Endothelial cell (in vitro differentiated cells): ENCODE results near the gene CA12. TPM values are rescaled to one million over a fixed set of nuclear protein-coding genes. Genes with fewer than 3 reads are reported as not detected.

Source experiments
- DNase-seq: peaks from one replicate; pipeline ENCODE4 v3.0.0; 2021; ENCODE audit warnings: low spot score
- H3K27ac Mint-ChIP-seq: one replicate; pipeline ENCODE4 v1.8.0; 2021; ENCODE audit warnings: mixed read lengths, inconsistent platforms; ENCODE audit not compliant: unreplicated experiment
- H3K27me3 Mint-ChIP-seq: one replicate; pipeline ENCODE4 v1.8.0; 2021; ENCODE audit warnings: mild to moderate bottlenecking, moderate library complexity, mixed read lengths, inconsistent platforms; ENCODE audit not compliant: unreplicated experiment
- H3K36me3 Mint-ChIP-seq: one replicate; pipeline ENCODE4 v1.8.0; 2021; ENCODE audit warnings: mild to moderate bottlenecking, low read depth, mixed read lengths, inconsistent platforms; ENCODE audit not compliant: unreplicated experiment
- H3K4me1 Mint-ChIP-seq: one replicate; pipeline ENCODE4 v1.8.0; 2021; ENCODE audit warnings: mild to moderate bottlenecking, mixed read lengths, inconsistent platforms; ENCODE audit not compliant: unreplicated experiment
- H3K4me3 Mint-ChIP-seq: one replicate; pipeline ENCODE4 v1.8.0; 2021; ENCODE audit warnings: mild to moderate bottlenecking, mixed read lengths, inconsistent platforms; ENCODE audit not compliant: unreplicated experiment
- H3K9me3 Mint-ChIP-seq: one replicate; pipeline ENCODE4 v1.8.0; 2021; ENCODE audit warnings: mixed read lengths, inconsistent platforms; ENCODE audit not compliant: unreplicated experiment
- CTCF ChIP-seq: fragments of 200-600 bp; sonication (generic); IDR thresholded peaks from one replicate; pipeline ENCODE4 v1.5.0; 2021; ENCODE audit warnings: antibody characterized with exemption; ENCODE audit not compliant: unreplicated experiment
- total RNA-seq: library from RNA; stranded (reverse); fragmentation: NEBNext Ultra II Directional; extraction: Animal tissue kit (Norgen Biotek cat#: 25700); gene quantifications from one replicate; pipeline ENCODE4 v1.2.1, GENCODE V29; 2021; ENCODE audit not compliant: unreplicated experiment

CA12 gene
- total RNA-seq, 1 donor from 2014 or later: 0.44 TPM

DNA sequence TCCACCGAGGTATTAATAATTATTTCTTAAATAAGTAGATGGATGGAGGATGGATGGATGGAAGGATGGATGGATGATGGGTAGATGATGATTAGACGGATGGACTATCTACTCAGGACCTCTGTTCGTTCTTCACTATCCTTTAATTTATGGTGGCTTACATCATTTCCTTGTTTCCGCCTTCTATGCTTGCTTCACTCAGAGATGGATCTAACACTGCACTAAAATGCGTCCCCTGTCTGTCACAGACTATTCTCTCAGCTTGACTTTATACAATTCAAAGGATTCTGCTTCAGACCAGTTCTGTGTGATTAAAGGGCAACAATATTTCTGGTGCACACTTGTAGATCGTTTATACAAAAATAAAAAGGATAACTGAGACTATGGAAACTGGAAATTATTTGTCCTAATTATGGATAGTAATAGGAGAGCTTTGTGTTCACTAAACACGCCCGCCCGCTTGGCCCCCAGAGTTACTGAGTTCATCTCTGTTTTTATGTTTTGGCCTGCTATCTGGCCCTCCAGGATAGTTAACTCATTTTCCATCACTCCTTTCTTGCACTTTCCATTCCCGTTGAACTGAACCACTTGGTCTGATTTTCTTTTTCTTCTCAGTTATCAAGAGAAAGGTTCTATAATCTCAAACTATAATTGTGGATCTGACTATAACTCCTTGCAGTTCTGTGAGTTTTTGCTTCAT is 41.4 kb upstream of the CA12 start:
- no peak for DNase-seq
- H3K9me3 Mint-ChIP-seq: no peaks in the 10 kb centered on the region
- no peaks in the 10 kb centered on the region for H3K36me3 Mint-ChIP-seq
- no peaks in the 10 kb centered on the region for H3K4me1 Mint-ChIP-seq
- no peak overlapping the region for H3K27ac Mint-ChIP-seq
- H3K27me3 Mint-ChIP-seq: no peaks in the 10 kb centered on the region
- no peak for TF ChIP-seq CTCF
- H3K4me3 Mint-ChIP-seq: no peak overlapping the region

GRCh38 chr15:63421433-63421832 is 39.8 kb upstream of the CA12 start:
- Mint-ChIP-seq H3K27me3 (peaks cover 1% of the 10 kb centered on the region), H3K36me3 (no peaks in the 10 kb centered on the region), H3K27ac (no peak overlapping the region), H3K9me3 (no peaks in the 10 kb centered on the region), H3K4me3 (no peak overlapping the region), H3K4me1 (no peaks in the 10 kb centered on the region)
- no peak for DNase-seq
- no peak for TF ChIP-seq CTCF

- peaks cover 2% of the 10 kb centered on the region for H3K27me3 Mint-ChIP-seq
- no peak for DNase-seq
- H3K4me1 Mint-ChIP-seq: no peaks in the 10 kb centered on the region
- no peak overlapping the region for H3K4me3 Mint-ChIP-seq
- no peak for TF ChIP-seq CTCF
- H3K27ac Mint-ChIP-seq: no peak overlapping the region
- no peaks in the 10 kb centered on the region for H3K9me3 Mint-ChIP-seq
- no peaks in the 10 kb centered on the region for H3K36me3 Mint-ChIP-seq
Observed at GRCh38 chr15:63420333-63420747, 38.7 kb upstream of the CA12 start.

DNA sequence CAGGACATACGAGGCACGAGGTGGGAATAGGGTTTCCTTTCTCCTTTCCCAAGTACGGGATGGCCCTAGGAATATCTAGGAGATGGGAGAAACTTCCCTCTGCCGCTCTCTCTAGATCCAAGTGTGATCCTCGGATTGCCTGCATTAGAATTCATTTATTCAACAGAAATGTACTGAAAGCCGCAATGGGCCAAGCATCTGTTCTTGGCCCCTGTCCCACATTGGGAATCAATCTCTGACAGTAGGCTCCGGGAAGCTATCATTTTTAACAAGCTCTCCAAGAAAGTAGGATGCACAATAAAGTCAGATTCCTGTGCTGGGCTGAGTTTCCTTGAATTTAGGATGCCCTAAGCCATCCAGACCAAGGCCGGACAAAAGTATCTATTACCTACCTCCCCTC is 37.2 kb upstream of the CA12 start:
- H3K4me1 Mint-ChIP-seq: no peaks in the 10 kb centered on the region

More for the DNA sequence above, 37.2 kb upstream of the CA12 start:
- Mint-ChIP-seq H3K27me3 (peaks cover 2% of the 10 kb centered on the region), H3K9me3 (no peaks in the 10 kb centered on the region), H3K27ac (no peak overlapping the region), H3K36me3 (no peaks in the 10 kb centered on the region), H3K4me3 (no peak overlapping the region)
- TF ChIP-seq CTCF: no peak
- DNase-seq: no peak
